ENCODE results near the gene SYT7.

DNA sequence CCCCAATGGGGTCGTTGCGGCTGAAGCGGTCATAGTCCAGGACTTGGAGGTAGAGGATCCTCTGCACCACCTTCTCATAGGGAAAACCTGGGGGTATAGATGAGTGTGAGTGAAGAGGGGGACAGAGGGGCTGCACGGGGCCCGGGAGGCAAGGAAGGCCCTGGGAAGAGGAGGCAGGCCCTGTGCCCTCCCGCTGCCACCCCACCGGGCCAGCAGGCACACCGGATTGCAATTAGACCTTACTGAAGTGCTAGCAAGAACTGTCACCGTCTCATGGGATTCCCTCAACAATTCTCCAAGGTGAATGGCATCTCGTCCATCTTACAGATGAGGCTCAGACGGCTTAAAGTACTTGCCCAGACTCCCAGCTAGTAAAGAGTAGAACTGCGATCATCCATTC is 56.4 kb downstream of the SYT7 start:
- no peak for TF ChIP-seq CTCF (IDR thresholded peaks at IDR 0.05)
- TF ChIP-seq POLR2A (IDR thresholded peaks at IDR 0.05), result no peak
- TF ChIP-seq EP300 (IDR thresholded peaks at IDR 0.05), result no peak
